GM12801 (cell line): ENCODE data around the gene RSPH9.

Experiments used
- TF ChIP-seq, protein P1 (sequence below): IDR thresholded peaks from one replicate; pipeline ENCODE4 v1.5.1; 2011; ENCODE audit warnings: control low read depth; ENCODE audit not compliant: insufficient read length; ENCODE audit errors: extremely low read depth

RSPH9 gene

DNA sequence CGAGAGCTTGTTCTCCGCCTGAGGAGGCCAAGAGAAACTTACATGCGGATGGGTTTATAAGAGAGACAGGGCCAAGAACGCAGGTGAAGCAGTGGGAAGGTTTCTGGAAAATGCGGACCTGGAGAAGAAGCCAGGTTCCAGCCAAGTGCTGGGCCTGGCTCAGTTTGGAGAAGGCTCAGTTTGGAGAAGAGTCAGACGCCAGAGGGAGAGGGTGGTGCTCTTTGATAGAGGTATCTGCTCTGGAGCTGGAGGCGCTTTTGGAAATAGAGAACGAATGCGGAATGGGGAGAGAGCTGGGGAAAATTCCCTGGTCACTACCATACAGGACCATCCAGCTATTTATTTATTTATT, 753 bp downstream of the RSPH9 start:
- TF ChIP-seq, protein P1, sequence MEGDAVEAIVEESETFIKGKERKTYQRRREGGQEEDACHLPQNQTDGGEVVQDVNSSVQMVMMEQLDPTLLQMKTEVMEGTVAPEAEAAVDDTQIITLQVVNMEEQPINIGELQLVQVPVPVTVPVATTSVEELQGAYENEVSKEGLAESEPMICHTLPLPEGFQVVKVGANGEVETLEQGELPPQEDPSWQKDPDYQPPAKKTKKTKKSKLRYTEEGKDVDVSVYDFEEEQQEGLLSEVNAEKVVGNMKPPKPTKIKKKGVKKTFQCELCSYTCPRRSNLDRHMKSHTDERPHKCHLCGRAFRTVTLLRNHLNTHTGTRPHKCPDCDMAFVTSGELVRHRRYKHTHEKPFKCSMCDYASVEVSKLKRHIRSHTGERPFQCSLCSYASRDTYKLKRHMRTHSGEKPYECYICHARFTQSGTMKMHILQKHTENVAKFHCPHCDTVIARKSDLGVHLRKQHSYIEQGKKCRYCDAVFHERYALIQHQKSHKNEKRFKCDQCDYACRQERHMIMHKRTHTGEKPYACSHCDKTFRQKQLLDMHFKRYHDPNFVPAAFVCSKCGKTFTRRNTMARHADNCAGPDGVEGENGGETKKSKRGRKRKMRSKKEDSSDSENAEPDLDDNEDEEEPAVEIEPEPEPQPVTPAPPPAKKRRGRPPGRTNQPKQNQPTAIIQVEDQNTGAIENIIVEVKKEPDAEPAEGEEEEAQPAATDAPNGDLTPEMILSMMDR: no peak

DNA sequence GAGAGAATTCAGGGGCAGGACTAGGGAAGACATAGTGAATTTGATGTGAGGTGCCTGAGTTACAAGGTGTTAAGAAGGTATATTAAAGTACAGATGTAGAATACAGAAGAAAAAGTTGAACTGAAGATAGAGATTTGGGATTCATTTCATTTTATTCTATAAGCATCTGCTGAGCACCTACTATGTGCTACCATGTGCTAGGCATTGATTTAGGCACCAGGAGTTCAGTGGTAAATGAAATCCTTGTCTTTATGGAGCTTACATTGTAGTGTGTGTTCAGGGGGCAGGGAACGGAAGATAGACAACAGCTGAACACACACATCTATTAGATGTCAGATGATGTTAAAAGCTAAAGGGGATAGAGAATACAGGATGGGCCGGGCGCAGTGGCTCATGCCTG, 2.8 kb downstream of the RSPH9 start:
- TF ChIP-seq, protein P1: no peak

DNA sequence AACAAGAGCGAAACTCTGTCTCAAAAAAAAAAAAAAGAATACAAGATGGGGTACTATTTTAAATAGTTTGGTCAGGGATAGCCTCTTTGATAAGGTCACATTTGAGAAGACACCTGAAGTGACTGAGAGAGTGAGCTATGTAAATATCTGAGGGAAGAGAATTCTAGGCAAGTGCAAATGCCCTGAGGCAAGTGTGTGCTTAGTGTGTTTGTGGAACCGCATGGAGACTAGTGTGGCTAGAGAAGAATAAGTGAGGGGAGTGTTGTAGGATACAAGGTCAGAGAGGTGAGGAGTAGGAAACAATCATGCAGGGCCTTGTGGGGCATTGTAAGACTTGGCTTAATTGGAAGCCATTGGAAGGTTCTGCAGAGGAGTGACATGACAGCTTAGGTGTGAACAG, 3.4 kb downstream of the RSPH9 start:
- TF ChIP-seq, protein P1: no peak

DNA sequence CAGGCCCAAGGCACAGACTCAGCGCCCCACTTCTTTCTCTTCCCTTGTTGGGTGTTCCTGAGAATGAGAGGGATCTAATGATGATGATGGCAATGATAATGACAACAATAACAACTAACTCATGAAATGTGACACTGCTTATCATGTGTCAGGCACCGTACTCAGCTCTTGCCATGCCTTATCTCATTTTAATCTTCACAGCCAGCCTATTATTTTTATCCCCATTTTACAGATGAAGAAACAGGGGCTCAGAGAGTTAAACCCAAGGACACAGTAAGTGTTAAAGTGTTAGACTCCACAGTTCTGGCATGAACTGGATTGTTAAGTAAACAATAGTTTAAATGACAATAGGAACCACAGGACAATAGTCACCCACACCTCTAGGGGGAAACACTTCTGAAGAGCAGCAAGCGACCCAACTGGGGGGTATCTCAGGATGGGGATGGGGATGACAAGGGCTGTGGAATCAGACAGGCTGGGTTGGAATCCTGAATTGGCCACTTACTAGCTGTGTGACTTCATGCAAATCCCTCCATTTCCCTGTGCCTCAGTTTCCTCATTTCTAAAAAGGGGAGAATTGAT, 12.5 kb downstream of the RSPH9 start:
- TF ChIP-seq, protein P1: no peak

DNA sequence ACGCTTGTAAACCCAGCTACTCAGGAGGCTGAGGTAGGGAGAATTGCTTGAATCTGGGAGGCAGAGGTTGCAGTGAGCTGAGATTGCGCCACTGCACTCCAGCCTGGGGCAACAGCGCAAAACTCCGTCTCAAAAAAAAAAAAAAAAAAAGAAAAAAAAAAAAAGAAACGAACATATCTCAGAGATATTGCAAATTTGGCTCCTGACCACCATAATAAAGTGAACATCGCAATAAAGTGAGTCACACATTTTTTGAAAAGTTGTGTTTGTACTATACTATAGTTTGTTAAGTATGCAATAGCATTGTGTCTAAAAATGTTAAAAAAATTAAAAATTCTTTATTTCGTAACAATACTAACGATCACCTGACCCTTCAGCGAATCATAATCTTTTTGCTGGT, 13.3 kb downstream of the RSPH9 start:
- TF ChIP-seq, protein P1: no peak

DNA sequence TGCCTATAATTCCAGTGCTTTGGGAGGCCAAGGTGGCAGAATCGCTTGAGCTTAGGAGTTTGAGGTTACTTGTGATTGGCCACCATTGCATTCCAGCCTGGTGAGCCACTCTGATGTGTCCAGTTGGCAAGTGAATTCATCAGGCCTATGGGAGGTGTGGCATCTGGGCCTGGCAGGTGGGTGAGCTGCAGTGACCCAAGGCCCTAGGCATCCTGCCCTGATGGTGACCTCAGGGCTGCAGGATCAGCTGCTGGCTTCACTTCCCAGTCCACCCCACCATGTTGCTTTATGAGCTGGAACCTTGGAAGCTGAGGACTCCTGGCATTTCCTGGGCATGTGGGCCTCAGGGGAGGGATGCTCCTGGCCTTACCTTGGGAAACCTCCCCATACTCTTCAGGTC, 20.5 kb downstream of the RSPH9 start:
- TF ChIP-seq, protein P1: no peak

DNA sequence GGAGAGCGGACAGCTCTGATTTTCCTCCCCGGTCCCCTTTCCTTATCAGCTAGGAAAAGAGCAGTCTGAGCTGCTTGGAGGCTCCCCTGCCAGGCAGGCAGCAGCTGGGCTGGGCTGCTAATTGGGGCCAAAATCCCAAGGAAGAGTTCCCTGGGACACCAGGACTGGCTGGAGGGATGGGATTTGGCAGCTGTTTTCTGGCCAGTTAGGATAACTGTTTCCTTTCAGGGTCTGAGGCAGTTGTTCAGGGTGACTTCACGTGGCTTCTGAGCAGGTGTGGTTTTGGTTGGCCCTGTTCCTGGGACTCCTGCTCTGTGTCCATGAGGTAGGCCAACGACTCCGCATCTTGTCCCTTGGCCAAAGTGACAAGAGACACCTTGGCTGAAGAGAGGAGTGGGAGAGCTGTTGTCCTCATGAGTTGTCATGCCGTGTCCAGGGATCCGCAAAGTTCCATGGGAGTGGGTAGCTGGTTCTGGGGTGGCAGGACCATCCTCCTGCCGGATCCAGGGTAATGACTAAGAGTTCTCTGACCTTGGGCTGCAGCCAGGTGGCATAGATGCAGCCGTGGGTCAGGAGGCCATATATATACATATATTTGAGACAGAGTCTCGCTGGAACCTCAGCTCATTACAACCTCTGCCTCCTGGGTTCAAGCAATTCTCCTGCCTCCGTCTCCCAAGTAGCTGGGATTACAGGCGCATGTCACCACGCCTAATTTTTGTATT, 21.5 kb downstream of the RSPH9 start:
- TF ChIP-seq, protein P1: no peak
